ENCODE measurements around the gene PXDN. TPM values are rescaled to one million over a fixed set of nuclear protein-coding genes. Genes with fewer than 3 reads are reported as not detected.

PXDN gene
- total RNA-seq, 1 experiment from 2014 or later = 0.25 TPM

GRCh38 chr2:1713142-1713838 is 31.0 kb downstream of the PXDN start:
- Histone ChIP-seq H3K4me3 (ENCODE audit: low read depth, low read length) (no peak overlapping the region), H3K36me3 (ENCODE audit: control insufficient read depth, insufficient read depth, low read length) (no peaks in the 10 kb centered on the region), H3K27me3 (replicated peaks; ENCODE audit: control insufficient read depth, insufficient read depth, low read length) (no peaks in the 10 kb centered on the region), H3K9me3 (no peaks in the 10 kb centered on the region), H3K4me1 (no peaks in the 10 kb centered on the region)
- Mint-ChIP-seq H3K4me3 (ENCODE audit: unreplicated experiment) (no peak overlapping the region), H3K36me3 (ENCODE audit: insufficient read depth, unreplicated experiment) (no peaks in the 10 kb centered on the region), H3K27me3 (ENCODE audit: insufficient read depth, unreplicated experiment) (no peaks in the 10 kb centered on the region), H3K9me3 (ENCODE audit: unreplicated experiment) (peaks cover 9% of the 10 kb centered on the region), H3K4me1 (ENCODE audit: low read depth, unreplicated experiment) (no peaks in the 10 kb centered on the region), H3K27ac (ENCODE audit: unreplicated experiment) (no peak overlapping the region)
- POLR2A ChIA-PET = no interaction called here
- BruUV-seq (replicated peaks) = no TSS peak
- CTCF ChIA-PET = no interaction called here
- intact Hi-C loops (cut with micrococcal nuclease; ENCODE audit: unreplicated experiment) = no loop called here
- DNase-seq = no peak
- no peak for TF ChIP-seq CTCF (IDR thresholded peaks at IDR 0.05; ENCODE audit: insufficient read depth in 1 of 2, low read depth in 1 of 2, low read length in 1 of 2, severe bottlenecking in 1 of 2, unreplicated experiment in 1 of 2)

DNA sequence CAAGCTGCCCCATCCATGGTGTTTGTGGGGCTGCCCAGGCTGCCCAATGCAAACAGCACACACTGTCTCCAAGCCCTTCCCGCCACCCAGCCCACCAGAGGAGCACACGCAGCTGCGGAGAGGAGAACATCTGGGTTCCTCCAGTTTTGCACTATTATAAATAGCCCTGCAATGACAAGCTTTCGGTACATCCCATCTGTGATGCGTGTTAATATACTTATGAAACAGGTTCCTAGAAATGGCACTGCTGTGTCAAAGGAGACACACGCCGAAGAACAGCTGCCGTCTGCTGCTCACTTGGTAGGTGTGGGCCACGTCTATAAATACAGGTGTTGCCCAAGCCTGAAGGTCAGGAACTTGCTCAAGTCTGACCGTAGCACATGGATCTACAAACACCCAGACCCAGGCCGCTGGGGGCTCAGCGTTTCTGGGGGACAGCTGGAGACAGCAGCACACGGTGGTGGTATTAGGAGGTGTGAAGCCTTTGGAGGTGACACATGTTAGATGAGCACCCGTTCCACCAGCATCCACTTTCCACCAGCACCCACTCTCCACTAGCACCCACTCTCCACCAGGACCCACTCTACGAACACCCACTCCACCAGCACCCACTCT is 34.3 kb downstream of the PXDN start:
- ChIA-PET CTCF (no interaction called here), POLR2A (no interaction called here)
- H3K4me3 ChIP-seq (ENCODE audit: low read depth, low read length) = no peak overlapping the region
- intact Hi-C loops (cut with micrococcal nuclease; ENCODE audit: unreplicated experiment) = no loop called here
- H3K9me3 ChIP-seq = no peaks in the 10 kb centered on the region
- no peak for DNase-seq
- BruUV-seq (replicated peaks) = no TSS peak
- no peaks in the 10 kb centered on the region for H3K36me3 ChIP-seq (ENCODE audit: control insufficient read depth, insufficient read depth, low read length)
- H3K27me3 ChIP-seq (replicated peaks; ENCODE audit: control insufficient read depth, insufficient read depth, low read length) = no peaks in the 10 kb centered on the region
- no peaks in the 10 kb centered on the region for H3K27me3 Mint-ChIP-seq (ENCODE audit: insufficient read depth, unreplicated experiment)
- no peak overlapping the region for H3K27ac Mint-ChIP-seq (ENCODE audit: unreplicated experiment)
- no peaks in the 10 kb centered on the region for H3K4me1 Mint-ChIP-seq (ENCODE audit: low read depth, unreplicated experiment)
- H3K9me3 Mint-ChIP-seq (ENCODE audit: unreplicated experiment) = no peaks in the 10 kb centered on the region
- no peaks in the 10 kb centered on the region for H3K4me1 ChIP-seq
- TF ChIP-seq CTCF (IDR thresholded peaks at IDR 0.05; ENCODE audit: insufficient read depth in 1 of 2, low read depth in 1 of 2, low read length in 1 of 2, severe bottlenecking in 1 of 2, unreplicated experiment in 1 of 2) = no peak
- no peaks in the 10 kb centered on the region for H3K36me3 Mint-ChIP-seq (ENCODE audit: insufficient read depth, unreplicated experiment)
- H3K4me3 Mint-ChIP-seq (ENCODE audit: unreplicated experiment) = no peak overlapping the region

DNA sequence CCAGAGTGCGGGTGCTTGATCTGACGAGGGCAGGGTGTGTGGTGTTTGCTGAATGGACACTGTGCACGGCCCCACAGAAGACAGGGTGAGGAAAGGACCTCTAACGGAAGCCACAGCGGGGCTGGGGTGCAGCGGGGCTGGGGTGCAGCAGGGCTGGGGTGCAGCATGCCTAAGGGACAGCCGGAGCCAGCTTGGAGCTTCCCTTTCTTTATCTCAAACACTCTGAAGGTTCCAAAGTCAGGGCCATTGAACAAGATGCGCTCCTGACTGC is 35.0 kb downstream of the PXDN start:
- no peak for TF ChIP-seq CTCF (IDR thresholded peaks at IDR 0.05; ENCODE audit: insufficient read depth in 1 of 2, low read depth in 1 of 2, low read length in 1 of 2, severe bottlenecking in 1 of 2, unreplicated experiment in 1 of 2)
- Mint-ChIP-seq H3K27ac (ENCODE audit: unreplicated experiment) (no peak overlapping the region), H3K27me3 (ENCODE audit: insufficient read depth, unreplicated experiment) (no peaks in the 10 kb centered on the region), H3K36me3 (ENCODE audit: insufficient read depth, unreplicated experiment) (no peaks in the 10 kb centered on the region), H3K4me1 (ENCODE audit: low read depth, unreplicated experiment) (no peaks in the 10 kb centered on the region), H3K4me3 (ENCODE audit: unreplicated experiment) (no peak overlapping the region), H3K9me3 (ENCODE audit: unreplicated experiment) (no peaks in the 10 kb centered on the region)
- intact Hi-C loops (cut with micrococcal nuclease; ENCODE audit: unreplicated experiment) = no loop called here
- no peaks in the 10 kb centered on the region for H3K4me1 ChIP-seq
- ChIA-PET POLR2A (no interaction called here), CTCF (no interaction called here)
- H3K9me3 ChIP-seq = no peaks in the 10 kb centered on the region
- BruUV-seq (replicated peaks) = no TSS peak
- H3K4me3 ChIP-seq (ENCODE audit: low read depth, low read length) = no peak overlapping the region
- H3K36me3 ChIP-seq (ENCODE audit: control insufficient read depth, insufficient read depth, low read length) = no peaks in the 10 kb centered on the region
- DNase-seq = no peak
- no peaks in the 10 kb centered on the region for H3K27me3 ChIP-seq (replicated peaks; ENCODE audit: control insufficient read depth, insufficient read depth, low read length)
